GM12878 (cell line): ENCODE measurements around the gene GPLD1. TPM values are rescaled to one million over a fixed set of nuclear protein-coding genes. Genes with fewer than 3 reads are reported as not detected.

ENCODE experiments used
- BRCA1 ChIP-seq: IDR thresholded peaks from 2 replicates; pipeline ENCODE4 v1.6.1; 2011; ENCODE audit warnings: low read depth, low read length, improper control_type of control experiment
- ETV6 ChIP-seq, 2 experiments: fragments of 450-650 bp in 1 of 2; IDR thresholded peaks in 1 of 2; conservative IDR thresholded peaks in 1 of 2; 2 replicates each; pipeline ENCODE4 v1.6.1; 2014; ENCODE audit warnings: antibody characterized with exemption in 1 of 2, borderline replicate concordance in 1 of 2, low read depth in 1 of 2, mild to moderate bottlenecking in 1 of 2, moderate library complexity in 1 of 2
- LARP7 ChIP-seq: fragments of 450-650 bp; IDR thresholded peaks from 2 replicates; pipeline ENCODE4 v1.6.1; 2017; ENCODE audit warnings: mild to moderate bottlenecking
- NFIC ChIP-seq: IDR thresholded peaks from 2 replicates; pipeline ENCODE4 v1.6.1; 2012; ENCODE audit warnings: low read depth, mild to moderate bottlenecking, inconsistent platforms, low read length, moderate library complexity
- NR2C1 ChIP-seq: fragments of 450-650 bp; IDR thresholded peaks from 2 replicates; pipeline ENCODE4 v1.6.1; 2017; ENCODE audit warnings: antibody characterized with exemption, mild to moderate bottlenecking, moderate library complexity
- POLR2A ChIP-seq: IDR thresholded peaks from 2 replicates; pipeline ENCODE4 v1.6.1; 2011; ENCODE audit warnings: low read depth, mild to moderate bottlenecking, low read length
- POLR2AphosphoS5 ChIP-seq: IDR thresholded peaks from 2 replicates; pipeline ENCODE4 v1.6.1; 2011; ENCODE audit warnings: mild to moderate bottlenecking, low read length, inconsistent platforms
- RFX5 ChIP-seq: IDR thresholded peaks from 2 replicates; pipeline ENCODE4 v1.6.1; 2011; ENCODE audit warnings: low read depth, low read length, improper control_type of control experiment
- SIN3A ChIP-seq: IDR thresholded peaks from 2 replicates; pipeline ENCODE4 v1.6.1; 2012; ENCODE audit warnings: low read depth, low read length, improper control_type of control experiment
- SMC3 ChIP-seq: IDR thresholded peaks from 2 replicates; pipeline ENCODE4 v1.6.1; 2011; ENCODE audit warnings: low read length, improper control_type of control experiment, borderline replicate concordance
- SP1 ChIP-seq: IDR thresholded peaks from one replicate; pipeline ENCODE4 v1.6.1; 2011; ENCODE audit warnings: low read depth, low read length
- YBX1 ChIP-seq: fragments of 450-650 bp; IDR thresholded peaks from 2 replicates; pipeline ENCODE4 v1.6.1; 2016; ENCODE audit warnings: antibody characterized with exemption
- YY1 ChIP-seq: IDR thresholded peaks from 2 replicates; pipeline ENCODE4 v1.6.1; 2011; ENCODE audit warnings: low read depth, mild to moderate bottlenecking, low read length
- ZSCAN29 ChIP-seq: fragments of 450-650 bp; IDR thresholded peaks from 2 replicates; pipeline ENCODE4 v1.6.1; 2017; ENCODE audit warnings: mild to moderate bottlenecking, moderate library complexity
- polyA plus RNA-seq, 11 experiments: library from polyadenylated mRNA; depleted of rRNA in 4 of 11; unstranded in 6 of 11; stranded (reverse) in 5 of 11; fragments of >200 nt; fragmentation: Nextera tagmentation in 4 of 11; fragmentation: Illumina TruSeq in 1 of 11; extraction: Ambion mirVana in 4 of 11; extraction: Trizol in 1 of 11; gene quantifications; 1 replicate in 1 of 11; 2 replicates in 10 of 11; pipeline versions ENCODE4 v1.2.1 to v1.2.3, GENCODE V29; 2011 to 2016; ENCODE audit warnings: inconsistent platforms in 2 of 11, missing spikeins in 2 of 11, low read depth in 1 of 11
- total RNA-seq, 4 experiments: library from RNA; depleted of rRNA in 3 of 4; stranded (reverse); fragments of >200 nt in 3 of 4; fragmentation: Illumina TruSeq in 1 of 4; extraction: Trizol in 1 of 4; gene quantifications; 2 replicates each; pipeline versions ENCODE4 v1.2.1 to v1.2.3, GENCODE V29; 2013 to 2021
- TF ChIP-seq, protein P1 (sequence below): fragments of 450-650 bp; IDR thresholded peaks from 2 replicates; pipeline ENCODE4 v1.6.1; 2016; ENCODE audit warnings: mild to moderate bottlenecking
- TF ChIP-seq, protein P2 (sequence below): IDR thresholded peaks from 2 replicates; pipeline ENCODE4 v1.6.1; 2011; ENCODE audit warnings: borderline replicate concordance, low read depth, mild to moderate bottlenecking, moderate library complexity, mixed read lengths, low read length; ENCODE audit not compliant: insufficient read depth; ENCODE audit errors: extremely low read length

Gene GPLD1
- total and polyA plus RNA-seq, 10 of the 15 experiments (the other 5 are each of a cell fraction or from before 2014, with no cell fraction given), result 0.04 to 1.0 (median 0.69) TPM

DNA sequence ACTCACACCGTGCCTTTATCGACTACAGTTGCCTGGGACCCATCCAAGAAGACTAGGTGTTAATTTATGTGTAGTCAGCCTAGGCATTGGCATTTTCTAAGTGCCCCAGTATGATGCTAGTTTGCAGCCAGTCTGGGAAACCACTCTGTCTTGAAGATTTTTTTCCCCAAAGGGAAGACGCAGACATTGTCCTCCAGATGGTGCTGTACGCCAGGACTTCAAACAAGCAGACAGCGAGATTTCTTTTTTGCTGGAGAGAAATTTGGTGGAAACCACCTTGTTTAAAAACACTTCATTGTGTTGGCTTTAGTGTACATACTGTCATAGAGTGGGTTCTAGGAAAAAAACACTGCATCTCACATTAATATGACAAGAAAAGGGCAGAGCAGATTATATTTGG lies 35.4 kb upstream of the GPLD1 start (continued):
- TF ChIP-seq SP1 (no peak), YBX1 (no peak), SMC3 (peak; percentile 70; the same call in 1 of the 2 replicates), POLR2AphosphoS5 (no peak), POLR2A (no peak), SIN3A (no peak), BRCA1 (no peak), ETV6 (conservative IDR thresholded peaks at IDR 0.05 in 1 of 2, IDR thresholded peaks at IDR 0.05 in 1 of 2; ENCODE audit: borderline replicate concordance in 1 of 2, low read depth in 1 of 2) (no peak), RFX5 (no peak), NR2C1 (no peak), LARP7 (no peak), NFIC (no peak), YY1 (0 out of 2 replicates have a peak, but pooled peaks have one; percentile 39), ZSCAN29 (no peak)
- TF ChIP-seq, protein P1, sequence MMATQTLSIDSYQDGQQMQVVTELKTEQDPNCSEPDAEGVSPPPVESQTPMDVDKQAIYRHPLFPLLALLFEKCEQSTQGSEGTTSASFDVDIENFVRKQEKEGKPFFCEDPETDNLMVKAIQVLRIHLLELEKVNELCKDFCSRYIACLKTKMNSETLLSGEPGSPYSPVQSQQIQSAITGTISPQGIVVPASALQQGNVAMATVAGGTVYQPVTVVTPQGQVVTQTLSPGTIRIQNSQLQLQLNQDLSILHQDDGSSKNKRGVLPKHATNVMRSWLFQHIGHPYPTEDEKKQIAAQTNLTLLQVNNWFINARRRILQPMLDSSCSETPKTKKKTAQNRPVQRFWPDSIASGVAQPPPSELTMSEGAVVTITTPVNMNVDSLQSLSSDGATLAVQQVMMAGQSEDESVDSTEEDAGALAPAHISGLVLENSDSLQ, result no peak
- TF ChIP-seq, protein P2, sequence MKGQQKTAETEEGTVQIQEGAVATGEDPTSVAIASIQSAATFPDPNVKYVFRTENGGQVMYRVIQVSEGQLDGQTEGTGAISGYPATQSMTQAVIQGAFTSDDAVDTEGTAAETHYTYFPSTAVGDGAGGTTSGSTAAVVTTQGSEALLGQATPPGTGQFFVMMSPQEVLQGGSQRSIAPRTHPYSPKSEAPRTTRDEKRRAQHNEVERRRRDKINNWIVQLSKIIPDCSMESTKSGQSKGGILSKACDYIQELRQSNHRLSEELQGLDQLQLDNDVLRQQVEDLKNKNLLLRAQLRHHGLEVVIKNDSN, result no peak
